ENCODE data around the gene RFK. TPM values are rescaled to one million over a fixed set of nuclear protein-coding genes. Genes with fewer than 3 reads are reported as not detected.
A peak's percentile ranks its signal among the peaks of the same experiment; 100 is the strongest.

Gene RFK
- total and polyA plus RNA-seq, 2 of the 13 experiments (the other 11 are each of a cell fraction or from before 2014, with no cell fraction given), result 18.2 to 37.2 TPM

DNA sequence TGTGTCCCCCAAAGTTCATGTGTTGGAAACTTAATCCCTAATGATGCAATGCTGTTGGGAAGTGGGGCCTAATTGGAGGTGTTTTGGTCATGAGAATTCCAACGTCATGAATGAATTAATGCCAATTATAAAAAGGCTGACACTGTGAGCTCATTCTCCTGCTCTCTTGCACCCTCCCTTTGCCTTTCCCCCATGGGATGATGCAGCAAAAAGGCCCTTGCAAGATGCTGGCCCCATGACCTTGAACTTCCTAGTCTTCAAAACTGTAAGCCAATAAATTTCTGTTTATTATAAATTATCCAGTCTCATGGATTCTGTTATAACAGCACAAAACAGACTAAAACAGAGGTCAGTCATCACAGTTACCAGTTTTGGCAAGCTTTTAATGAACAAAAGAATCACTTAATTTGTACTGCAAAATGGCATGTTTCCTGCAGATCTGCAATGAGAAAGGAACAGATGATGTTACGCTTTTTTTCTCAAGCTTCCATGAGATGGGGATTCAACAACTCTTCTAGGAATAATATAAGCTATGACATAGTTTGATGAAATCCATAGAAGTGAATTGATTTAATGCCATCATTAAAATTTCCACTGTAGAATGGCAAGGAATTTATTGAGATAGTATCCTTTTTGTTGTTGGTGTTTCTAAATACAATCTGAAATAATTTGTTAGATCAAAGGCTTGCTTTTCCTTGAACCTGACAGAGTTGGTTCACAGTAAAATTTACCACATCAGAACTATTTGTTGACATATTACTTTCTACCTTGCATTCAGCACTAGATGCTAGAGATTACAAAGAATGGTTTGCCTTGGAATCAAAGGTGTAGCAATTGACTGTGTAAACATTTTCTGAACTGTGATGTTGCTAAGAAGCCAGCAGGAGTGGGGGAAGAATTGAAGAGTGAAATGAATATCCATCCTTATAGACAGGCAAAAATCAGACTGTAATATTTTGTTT is 29.3 kb upstream of the RFK start (continued):
- TF ChIP-seq RARG (CRISPR knock-in tag; IDR thresholded peaks at IDR 0.05; ENCODE audit: low read depth) (no peak), FOXA1 (IDR thresholded peaks at IDR 0.05) (peak; percentile 67), FOXA1 (CRISPR knock-in tag; IDR thresholded peaks at IDR 0.05) (peak; percentile 85), HOXD1 (CRISPR knock-in tag; IDR thresholded peaks at IDR 0.05) (no peak), HNF4A (CRISPR knock-in tag; IDR thresholded peaks at IDR 0.05) (peak; percentile 62), ZBTB7A (CRISPR knock-in tag; IDR thresholded peaks at IDR 0.05) (no peak), CBX2 (IDR thresholded peaks at IDR 0.05; ENCODE audit: low read depth, low read length) (no peak), CBX2 (CRISPR knock-in tag; IDR thresholded peaks at IDR 0.05; ENCODE audit: low read depth) (no peak), DBP (CRISPR knock-in tag; IDR thresholded peaks at IDR 0.05; ENCODE audit: not compliant biosample characterization) (no peak), CBFB (CRISPR knock-in tag; IDR thresholded peaks at IDR 0.05) (peak; percentile 99), ZNF841 (CRISPR knock-in tag; IDR thresholded peaks at IDR 0.05; ENCODE audit: borderline replicate concordance) (no peak), ZMYM3 (CRISPR knock-in tag; IDR thresholded peaks at IDR 0.05) (no peak), MNT (IDR thresholded peaks at IDR 0.05) (no peak), ZBTB38 (CRISPR knock-in tag; IDR thresholded peaks at IDR 0.05) (no peak), GTF3A (CRISPR knock-in tag; conservative IDR thresholded peaks at IDR 0.05) (no peak), ZFP36L2 (CRISPR knock-in tag; IDR thresholded peaks at IDR 0.05) (no peak), NR1H2 (CRISPR knock-in tag; IDR thresholded peaks at IDR 0.05; ENCODE audit: borderline replicate concordance, low read depth) (no peak), NR2F1 (CRISPR knock-in tag; IDR thresholded peaks at IDR 0.05) (peak; percentile 42 to 87; a peak in 3 of 4 replicates), ETV5 (CRISPR knock-in tag; IDR thresholded peaks at IDR 0.05; ENCODE audit: borderline replicate concordance) (no peak), ZNF292 (CRISPR knock-in tag; IDR thresholded peaks at IDR 0.05; ENCODE audit: borderline replicate concordance, low read depth) (peak; percentile 54; the same call in 1 of the 2 replicates), ZNF546 (CRISPR knock-in tag; conservative IDR thresholded peaks at IDR 0.05) (no peak), KLF16 (CRISPR knock-in tag; IDR thresholded peaks at IDR 0.05) (0 out of 4 replicates have a peak, but pooled peaks of 1 of the 2 experiments have one; percentile 37)
- TF ChIP-seq, protein P1, sequence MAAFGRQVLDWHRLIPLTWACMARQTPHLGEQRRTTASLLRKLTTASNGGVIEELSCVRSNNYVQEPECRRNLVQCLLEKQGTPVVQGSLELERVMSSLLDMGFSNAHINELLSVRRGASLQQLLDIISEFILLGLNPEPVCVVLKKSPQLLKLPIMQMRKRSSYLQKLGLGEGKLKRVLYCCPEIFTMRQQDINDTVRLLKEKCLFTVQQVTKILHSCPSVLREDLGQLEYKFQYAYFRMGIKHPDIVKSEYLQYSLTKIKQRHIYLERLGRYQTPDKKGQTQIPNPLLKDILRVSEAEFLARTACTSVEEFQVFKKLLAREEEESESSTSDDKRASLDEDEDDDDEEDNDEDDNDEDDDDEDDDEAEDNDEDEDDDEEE (CRISPR knock-in tag; IDR thresholded peaks at IDR 0.05), result no peak
- TF ChIP-seq, protein P2, sequence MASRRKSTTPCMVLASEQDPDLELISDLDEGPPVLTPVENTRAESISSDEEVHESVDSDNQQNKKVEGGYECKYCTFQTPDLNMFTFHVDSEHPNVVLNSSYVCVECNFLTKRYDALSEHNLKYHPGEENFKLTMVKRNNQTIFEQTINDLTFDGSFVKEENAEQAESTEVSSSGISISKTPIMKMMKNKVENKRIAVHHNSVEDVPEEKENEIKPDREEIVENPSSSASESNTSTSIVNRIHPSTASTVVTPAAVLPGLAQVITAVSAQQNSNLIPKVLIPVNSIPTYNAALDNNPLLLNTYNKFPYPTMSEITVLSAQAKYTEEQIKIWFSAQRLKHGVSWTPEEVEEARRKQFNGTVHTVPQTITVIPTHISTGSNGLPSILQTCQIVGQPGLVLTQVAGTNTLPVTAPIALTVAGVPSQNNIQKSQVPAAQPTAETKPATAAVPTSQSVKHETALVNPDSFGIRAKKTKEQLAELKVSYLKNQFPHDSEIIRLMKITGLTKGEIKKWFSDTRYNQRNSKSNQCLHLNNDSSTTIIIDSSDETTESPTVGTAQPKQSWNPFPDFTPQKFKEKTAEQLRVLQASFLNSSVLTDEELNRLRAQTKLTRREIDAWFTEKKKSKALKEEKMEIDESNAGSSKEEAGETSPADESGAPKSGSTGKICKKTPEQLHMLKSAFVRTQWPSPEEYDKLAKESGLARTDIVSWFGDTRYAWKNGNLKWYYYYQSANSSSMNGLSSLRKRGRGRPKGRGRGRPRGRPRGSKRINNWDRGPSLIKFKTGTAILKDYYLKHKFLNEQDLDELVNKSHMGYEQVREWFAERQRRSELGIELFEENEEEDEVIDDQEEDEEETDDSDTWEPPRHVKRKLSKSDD (CRISPR knock-in tag; IDR thresholded peaks at IDR 0.05; ENCODE audit: low read depth), result no peak

Data from HepG2 (cell line).